ENCODE measurements around the gene CACNA1C. TPM values are rescaled to one million over a fixed set of nuclear protein-coding genes. Genes with fewer than 3 reads are reported as not detected.
A peak's percentile ranks its signal among the peaks of the same experiment; 100 is the strongest.

CACNA1C gene
- total RNA-seq, 1 donor from 2014 or later, result 171 TPM

GRCh38 chr12:2408262-2408661 lies 355.5 kb downstream of the CACNA1C start:
- no peak for ATAC-seq
- intact Hi-C loops (cut with DNase I), result no loop called here
- DNase-seq (ENCODE audit: missing footprints), result no peak

GRCh38 chr12:2409656-2410265 lies 357.0 kb downstream of the CACNA1C start:
- DNase-seq (ENCODE audit: missing footprints) (no peak), ATAC-seq (no peak)
- intact Hi-C loops (cut with DNase I), result no loop called here

DNA sequence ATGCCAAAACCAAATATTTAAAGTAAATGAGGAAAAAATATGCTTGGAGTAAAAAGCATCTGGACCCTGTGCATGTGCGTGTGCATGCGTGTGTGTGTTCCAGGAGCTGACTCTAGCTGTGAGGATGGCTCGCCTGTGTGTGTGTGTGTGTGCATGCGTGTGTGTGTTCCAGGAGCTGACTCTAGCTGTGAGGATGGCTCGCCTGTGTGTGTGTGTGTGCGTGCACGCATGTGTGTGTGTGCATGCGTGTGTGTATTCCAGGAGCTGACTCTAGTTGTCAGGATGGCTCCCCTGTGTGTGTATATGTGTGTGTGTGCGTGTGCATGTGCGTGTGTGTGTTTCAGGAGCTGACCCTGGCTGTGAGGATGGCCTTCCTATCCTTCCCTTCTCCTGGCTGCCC lies 357.7 kb downstream of the CACNA1C start:
- ATAC-seq (no peak), DNase-seq (ENCODE audit: missing footprints) (no peak)
- intact Hi-C loops (cut with DNase I), result no loop called here

DNA sequence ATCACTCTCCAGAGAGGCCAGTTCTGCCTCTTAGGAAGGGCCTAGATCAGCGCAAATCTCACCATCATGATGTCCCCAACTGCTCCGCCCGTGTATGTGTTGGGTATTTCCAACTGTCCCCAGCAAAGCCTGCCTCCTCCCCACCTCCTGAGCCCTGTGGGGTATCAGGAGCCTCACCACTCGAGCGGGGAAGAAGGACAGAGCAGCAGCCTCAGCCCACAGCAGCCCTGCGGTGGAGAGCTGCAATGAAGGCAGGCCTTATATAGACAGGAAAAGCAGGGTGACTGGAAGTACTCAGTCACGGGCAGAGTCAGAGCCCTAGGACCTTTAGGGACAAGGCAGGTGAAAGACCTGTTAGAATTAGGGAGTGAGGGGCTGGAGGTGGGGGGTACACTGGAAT lies 358.2 kb downstream of the CACNA1C start:
- intact Hi-C loops (cut with DNase I), result no loop called here
- DNase-seq (ENCODE audit: missing footprints) (no peak), ATAC-seq (no peak)

DNA sequence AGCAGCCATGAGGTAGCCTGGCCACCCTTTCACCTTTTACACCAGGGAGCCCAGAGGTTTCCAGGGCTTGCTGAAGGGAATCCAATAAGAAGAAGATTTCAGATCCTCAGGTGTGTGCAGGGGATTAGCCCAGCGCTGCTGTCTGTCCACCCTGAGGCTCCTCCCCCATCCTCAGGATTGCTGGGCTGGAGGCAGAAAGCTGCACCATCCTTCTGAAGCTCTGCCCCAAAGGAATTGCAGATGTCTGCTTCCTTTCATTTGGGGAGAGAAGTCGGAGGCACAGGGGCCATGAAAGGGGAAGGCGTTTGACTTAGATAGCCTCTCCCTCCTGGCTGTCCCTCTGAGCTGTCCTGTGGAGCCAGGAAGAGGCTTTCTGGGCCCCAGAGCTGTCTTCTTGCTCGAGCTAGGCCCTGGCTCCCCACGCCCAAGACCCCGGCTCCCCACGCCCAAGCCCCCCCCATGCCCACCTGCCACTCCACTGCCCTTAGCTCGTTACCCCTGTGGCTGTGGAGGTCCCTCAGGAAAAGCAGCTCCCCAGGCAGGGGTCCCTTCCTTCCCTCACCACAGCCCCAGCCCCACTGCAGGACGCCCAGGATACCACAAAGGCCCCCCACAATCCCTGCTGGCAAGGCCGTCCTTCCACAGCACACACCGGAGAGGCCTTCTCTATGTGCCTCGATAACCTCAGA lies 359.0 kb downstream of the CACNA1C start:
- DNase-seq (ENCODE audit: missing footprints) (no peak), ATAC-seq (no peak)
- intact Hi-C loops (cut with DNase I), result no loop called here

GRCh38 chr12:2412305-2412643 lies 359.5 kb downstream of the CACNA1C start:
- intact Hi-C loops (cut with DNase I), result no loop called here
- ATAC-seq (no peak), DNase-seq (ENCODE audit: missing footprints) (no peak)

DNA sequence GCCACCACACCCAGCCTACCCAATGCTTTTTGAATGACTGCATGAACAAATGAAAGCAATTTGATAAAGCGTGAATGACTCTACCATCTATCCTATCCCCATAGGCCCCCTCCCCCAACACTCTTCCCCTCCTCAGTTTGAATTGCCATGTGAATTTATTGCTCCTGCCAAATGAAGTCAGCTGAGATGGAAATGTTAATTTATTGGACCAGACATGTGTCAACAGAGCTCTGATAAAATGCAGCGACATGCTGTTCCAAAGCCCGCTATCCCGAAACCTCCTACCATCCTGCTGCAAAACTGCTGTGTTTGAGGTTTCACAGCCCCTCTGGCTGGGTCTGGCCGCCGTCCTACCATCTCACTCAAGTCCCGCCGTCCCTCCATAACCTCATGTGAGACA lies 360.5 kb downstream of the CACNA1C start:
- DNase-seq (ENCODE audit: missing footprints) (no peak), ATAC-seq (no peak)
- intact Hi-C loops (cut with DNase I), result no loop called here

GRCh38 chr12:2413999-2414792 lies 361.4 kb downstream of the CACNA1C start:
- DNase-seq (ENCODE audit: missing footprints), result no peak
- no peak for ATAC-seq
- intact Hi-C loops (cut with DNase I), result no loop called here

DNA sequence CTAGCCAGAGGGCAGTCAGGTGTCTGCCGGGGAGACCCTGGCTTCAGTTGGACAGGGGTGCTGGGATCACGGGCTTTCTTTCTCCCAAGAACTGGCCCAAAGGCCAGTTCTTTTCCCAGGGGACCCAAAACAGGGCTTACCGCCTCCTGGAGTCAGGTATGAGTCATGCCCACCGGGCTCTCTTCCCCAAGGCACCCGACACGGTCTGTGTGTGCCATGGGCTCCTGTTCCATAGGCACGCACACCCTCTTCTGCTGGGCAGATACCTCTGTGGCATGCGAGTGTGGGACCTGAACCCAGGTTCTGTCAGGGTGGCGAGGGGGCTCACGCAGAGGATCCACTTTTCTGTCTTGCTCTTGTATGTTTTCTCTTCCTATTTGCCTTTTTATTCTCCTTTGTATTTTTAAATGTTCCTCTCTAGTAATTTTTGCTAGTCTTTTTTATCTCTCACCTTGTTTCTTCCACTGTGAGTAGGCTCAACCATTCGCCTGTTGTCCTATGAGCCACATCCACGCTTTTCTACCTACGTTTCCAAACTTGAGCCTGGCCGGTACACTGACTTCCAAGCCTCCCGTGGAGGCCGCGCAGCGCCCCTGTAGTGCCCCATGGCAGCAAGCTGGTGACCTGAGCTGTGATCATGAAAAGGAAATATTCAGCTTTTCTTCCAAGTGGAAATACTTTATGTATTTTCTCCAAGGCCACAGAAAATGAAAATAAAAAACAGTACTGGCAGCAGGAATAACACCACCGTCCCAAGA lies 362.2 kb downstream of the CACNA1C start:
- intact Hi-C loops (cut with DNase I), result no loop called here
- ATAC-seq (no peak), DNase-seq (ENCODE audit: missing footprints) (no peak)

DNA sequence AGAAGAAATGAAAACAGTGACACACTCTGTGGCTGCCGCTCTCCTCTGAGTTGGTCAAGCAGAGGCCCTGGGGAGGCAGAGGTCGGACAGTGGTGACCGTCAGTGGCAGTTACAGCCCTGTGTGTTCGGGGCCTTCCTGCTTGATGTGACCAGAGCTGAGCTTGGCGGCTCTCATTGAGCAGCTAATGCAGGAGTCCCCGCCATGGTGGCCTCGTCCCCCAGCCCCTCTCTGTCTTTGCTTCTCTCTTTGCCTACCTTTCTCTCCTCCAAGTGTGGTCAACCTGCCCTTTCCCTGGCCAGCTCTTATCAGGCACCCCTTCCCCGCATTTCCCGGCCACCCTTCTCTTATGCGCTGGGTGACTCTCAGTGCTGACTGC lies 362.8 kb downstream of the CACNA1C start:
- no peak for ATAC-seq
- intact Hi-C loops (cut with DNase I), result no loop called here
- no peak for DNase-seq (ENCODE audit: missing footprints)

- intact Hi-C loops (cut with DNase I), result no loop called here
- DNase-seq (ENCODE audit: missing footprints), result no peak
Measured at GRCh38 chr12:2416158-2416557, 363.4 kb downstream of the CACNA1C start.

DNA sequence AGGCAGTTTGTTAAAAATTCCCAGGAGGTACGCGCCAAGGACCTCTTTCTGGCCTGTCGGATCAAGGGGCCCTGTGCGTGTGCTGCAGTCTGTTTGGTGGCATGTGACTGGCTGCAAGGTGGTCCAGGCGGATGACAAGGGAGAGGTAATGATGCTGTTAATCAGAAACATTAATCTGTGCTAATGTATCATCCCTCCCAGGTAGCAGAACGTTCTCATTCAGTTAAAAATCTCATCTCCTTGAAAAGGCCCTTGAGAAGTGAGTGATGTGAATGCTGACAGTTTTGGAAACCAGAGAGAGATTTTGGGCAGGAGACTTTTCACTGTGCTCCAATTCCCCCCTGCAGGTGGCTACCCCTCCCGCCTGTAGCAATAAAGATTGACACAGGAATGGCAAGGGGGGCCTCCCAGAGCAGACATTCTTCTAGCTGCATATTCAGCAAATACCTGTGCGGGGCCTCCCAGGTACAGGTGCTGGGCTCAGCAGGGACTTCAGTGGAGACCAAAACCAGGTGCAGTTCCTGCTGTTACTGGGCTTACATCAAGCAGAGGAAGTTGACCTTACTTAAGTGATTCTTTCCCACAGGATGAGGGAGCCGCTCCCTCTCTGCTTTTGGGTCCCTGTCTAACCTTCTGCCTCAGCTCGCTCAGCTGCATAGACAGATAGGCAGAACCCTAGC lies 364.8 kb downstream of the CACNA1C start:
- ATAC-seq (no peak), DNase-seq (ENCODE audit: missing footprints) (no peak)
- intact Hi-C loops (cut with DNase I), result no loop called here

More at GRCh38 chr12:2416158-2416557, 363.4 kb downstream of the CACNA1C start:
- no peak for ATAC-seq

- DNase-seq (ENCODE audit: missing footprints) (no peak), ATAC-seq (no peak)
- intact Hi-C loops (cut with DNase I), result no loop called here
Measured at GRCh38 chr12:2418579-2418978, 365.8 kb downstream of the CACNA1C start.

- intact Hi-C loops (cut with DNase I), result no loop called here
- no peak for DNase-seq (ENCODE audit: missing footprints)
- no peak for ATAC-seq
Measured at GRCh38 chr12:2422591-2422990, 369.8 kb downstream of the CACNA1C start.

DNA sequence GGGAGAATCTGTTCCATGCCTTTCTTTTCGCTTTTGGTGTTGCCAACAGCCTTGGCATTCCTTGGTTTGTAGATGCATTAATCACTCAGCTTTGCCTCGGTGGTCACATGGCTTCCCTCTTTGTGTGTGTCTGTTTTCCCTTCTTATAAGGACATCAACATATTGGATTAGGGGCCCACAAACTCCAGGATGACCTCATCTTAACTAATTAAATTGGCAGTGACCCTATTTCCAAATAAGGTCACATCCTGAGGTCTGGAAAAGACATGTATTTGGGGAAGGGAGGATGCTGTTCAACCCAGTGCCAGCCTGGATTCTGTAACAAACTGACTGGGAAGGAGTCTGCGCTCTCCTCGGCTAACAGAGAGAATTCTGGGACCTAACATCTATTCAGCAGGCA lies 376.2 kb downstream of the CACNA1C start:
- DNase-seq (ENCODE audit: missing footprints) (no peak), ATAC-seq (no peak)
- intact Hi-C loops (cut with DNase I), result no loop called here

- DNase-seq (ENCODE audit: missing footprints) (no peak), ATAC-seq (no peak)
- intact Hi-C loops (cut with DNase I), result no loop called here
Measured at GRCh38 chr12:2431810-2432209, 379.0 kb downstream of the CACNA1C start.

- DNase-seq (ENCODE audit: missing footprints) (no peak), ATAC-seq (no peak)
- intact Hi-C loops (cut with DNase I), result no loop called here
Measured at GRCh38 chr12:2432856-2433255, 380.1 kb downstream of the CACNA1C start.

- DNase-seq (ENCODE audit: missing footprints) (no peak), ATAC-seq (peak; percentile 45)
- intact Hi-C loops (cut with DNase I), result no loop called here
Measured at GRCh38 chr12:2435511-2435910, 382.7 kb downstream of the CACNA1C start.
